Measurements from ENCODE around the gene CLTCL1.

Gene CLTCL1

GRCh38 chr22:19193879-19194278, 97.6 kb downstream of the CLTCL1 start:
- no peak for DNase-seq

DNA sequence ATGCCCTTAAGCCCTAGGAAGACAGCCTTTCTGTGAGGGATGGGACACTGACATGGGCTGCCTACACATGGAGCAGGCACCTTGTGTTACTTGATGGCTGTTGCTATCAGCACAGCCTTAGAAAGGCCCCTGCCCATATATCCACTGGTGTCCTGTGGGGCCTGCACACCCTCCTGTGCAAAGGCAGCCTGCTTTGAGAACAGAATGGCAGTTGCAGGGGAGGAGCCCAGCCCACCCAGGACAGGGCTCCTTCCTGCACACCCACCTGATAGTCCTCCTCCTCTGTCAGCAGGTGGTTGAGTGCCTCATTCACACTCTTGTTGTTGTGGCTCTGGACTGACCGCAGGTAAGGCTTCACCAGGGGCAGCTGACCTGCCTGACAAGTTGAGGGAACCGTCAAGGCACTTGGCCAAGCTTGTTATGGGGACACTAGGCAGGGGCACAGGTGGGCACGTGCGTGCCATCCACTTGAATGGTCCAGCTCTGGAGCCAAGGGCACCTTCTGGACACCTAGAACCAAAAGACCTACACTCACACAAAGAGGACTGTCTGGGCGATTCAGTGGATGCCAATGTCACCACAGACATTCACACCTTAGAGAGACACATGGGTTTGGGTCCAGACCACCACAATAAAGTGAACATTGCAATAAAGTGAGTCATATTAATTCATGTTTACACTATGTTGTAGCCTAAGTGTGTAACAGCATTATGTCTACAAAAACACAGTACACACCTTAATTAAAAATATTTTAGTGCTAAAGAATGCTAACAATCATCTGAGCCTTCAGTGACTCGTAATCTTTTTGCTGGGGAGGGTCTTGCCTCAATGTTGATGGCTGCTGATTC, 103.6 kb downstream of the CLTCL1 start:
- no peak for DNase-seq

DNA sequence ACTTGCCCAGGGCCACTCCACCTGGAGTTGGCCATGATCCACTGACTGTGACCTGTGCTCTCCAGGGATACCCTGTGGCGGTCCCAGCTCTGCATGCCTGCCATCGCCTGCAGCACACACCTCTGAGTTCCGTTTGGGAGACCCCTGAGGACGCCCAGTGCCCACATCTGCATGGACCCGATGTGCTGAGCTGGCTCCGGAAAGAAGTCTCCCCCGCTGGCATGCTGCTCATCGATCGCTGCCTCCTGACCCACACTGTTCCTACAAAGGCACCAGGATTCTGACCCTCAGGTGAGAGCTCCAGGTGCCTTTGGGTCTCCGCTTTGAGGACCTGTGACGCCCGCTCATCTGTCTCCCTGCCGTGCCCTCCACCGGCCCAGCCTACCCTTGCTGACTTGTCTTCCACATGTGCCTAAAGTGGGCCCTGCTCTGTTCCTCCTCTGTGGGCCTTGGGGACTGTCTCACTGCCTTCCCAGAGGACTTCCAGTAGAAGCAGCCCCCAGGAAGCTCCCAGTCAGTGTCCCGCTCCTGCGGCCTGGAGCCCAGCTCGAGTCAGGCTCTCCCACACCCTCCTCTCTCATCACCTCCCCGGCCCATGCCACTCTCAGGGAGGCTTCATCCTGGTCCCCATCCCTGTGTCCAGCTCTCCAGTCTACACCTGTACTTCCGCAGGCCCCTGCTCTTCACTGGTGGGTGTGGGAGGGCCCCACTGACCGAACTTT, 107.1 kb downstream of the CLTCL1 start:
- DNase-seq: no peak

DNA sequence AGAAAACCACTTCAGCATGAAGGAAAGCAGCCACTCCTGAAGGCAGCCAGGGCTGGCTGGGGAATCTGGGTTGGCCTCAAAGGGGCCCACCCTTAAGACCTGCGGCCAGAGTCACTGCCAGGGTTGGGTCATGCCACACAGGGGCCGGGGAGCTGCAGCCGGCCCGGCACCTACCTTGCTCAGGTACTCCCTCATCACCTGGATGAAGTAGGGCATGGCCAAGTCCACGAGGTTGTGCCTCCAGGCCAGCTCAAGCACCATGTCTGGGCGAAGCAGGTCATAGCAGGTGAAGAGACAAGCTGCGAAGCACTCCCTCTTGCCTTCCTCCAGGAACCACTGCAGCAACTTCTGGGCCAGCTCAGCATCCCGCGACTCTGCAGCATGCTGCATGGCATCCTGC, 108.3 kb downstream of the CLTCL1 start:
- DNase-seq: no peak

DNA sequence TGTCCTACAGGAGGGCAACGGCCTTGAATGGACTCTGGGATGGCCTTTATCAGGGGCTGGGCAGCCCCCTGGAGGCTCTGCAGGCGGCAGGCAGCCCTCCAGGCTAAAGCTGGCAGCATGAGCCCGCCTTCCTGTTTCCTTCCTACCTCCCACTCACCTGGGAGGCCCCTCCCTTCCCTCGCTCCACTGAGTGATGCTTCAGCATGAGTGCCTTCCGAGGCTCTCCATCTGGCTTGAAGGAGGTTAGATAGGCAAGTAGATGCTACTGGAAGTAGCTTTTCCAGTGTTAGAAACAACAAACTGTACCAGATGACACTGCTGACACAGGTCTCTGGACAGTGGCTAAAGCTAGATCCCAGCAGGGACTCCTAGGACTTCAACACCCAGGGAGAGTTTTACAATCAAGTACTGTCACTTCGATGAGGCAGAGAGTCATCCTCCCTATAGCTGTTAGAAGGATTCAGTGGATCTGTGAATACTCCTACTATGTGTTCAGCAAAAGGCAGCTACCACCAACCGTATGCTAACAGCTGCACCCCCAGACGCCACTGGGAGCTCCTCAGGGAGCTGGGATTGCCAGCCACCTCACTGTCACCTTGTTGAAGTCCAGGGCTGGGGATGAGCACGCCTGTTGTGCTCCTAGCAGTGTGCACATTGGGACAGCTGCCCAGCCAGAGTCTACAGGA, 108.9 kb downstream of the CLTCL1 start:
- DNase-seq: no peak

GRCh38 chr22:19181786-19182471, 109.6 kb downstream of the CLTCL1 start:
- no peak for DNase-seq

DNA sequence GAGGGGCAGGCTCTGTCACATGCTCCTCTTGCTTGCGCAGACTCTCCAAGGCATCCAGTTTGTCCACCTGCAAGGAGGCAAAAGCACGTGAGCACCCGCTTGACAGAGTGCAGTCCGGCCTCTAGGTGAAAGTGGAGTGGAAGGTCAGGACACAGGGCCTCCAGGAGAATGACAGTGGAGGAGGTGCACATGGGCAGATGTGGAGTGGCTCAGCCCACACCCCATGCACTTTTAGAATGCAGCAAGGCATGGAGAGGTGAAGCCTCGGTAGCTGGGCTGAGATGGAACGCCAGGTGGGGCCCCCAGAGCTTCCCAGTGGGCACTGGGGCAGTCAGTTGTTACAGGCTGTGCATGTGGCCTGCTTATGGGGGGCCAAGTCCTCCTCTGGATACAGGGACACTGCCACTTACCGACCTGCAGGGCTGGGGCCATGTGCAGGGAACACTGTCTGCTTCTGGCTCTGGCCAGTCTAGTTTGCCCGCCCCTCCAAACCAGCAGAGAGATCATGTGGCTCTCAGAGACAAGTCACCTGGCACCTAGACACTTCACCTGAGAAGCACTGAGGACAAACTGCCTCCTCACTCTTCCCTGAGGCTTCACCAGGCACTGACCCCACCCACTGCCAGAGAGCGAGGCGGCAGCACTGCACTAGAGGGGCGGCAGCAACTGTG, 110.6 kb downstream of the CLTCL1 start:
- no peak for DNase-seq

DNA sequence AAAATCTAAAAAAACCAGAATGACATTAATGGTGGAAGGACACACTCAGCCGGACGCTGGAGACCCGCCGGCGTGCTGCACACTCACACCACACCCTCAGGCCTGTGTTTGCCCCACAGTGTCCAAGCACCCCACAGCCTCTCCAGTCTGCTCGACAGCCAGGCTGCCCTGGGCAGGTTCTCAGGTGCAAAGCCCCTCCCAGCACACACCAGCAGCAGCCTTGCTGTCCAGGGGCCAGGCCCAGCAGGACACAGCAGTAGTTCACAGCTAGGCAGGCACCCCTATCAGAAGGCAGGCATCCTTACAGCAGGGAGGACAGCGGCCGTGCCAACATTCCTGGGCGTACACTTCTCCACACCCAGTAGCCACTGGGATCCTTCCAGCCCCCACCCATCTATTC, 111.3 kb downstream of the CLTCL1 start:
- DNase-seq: no peak

GRCh38 chr22:19179497-19180048, 111.9 kb downstream of the CLTCL1 start:
- no peak for DNase-seq

DNA sequence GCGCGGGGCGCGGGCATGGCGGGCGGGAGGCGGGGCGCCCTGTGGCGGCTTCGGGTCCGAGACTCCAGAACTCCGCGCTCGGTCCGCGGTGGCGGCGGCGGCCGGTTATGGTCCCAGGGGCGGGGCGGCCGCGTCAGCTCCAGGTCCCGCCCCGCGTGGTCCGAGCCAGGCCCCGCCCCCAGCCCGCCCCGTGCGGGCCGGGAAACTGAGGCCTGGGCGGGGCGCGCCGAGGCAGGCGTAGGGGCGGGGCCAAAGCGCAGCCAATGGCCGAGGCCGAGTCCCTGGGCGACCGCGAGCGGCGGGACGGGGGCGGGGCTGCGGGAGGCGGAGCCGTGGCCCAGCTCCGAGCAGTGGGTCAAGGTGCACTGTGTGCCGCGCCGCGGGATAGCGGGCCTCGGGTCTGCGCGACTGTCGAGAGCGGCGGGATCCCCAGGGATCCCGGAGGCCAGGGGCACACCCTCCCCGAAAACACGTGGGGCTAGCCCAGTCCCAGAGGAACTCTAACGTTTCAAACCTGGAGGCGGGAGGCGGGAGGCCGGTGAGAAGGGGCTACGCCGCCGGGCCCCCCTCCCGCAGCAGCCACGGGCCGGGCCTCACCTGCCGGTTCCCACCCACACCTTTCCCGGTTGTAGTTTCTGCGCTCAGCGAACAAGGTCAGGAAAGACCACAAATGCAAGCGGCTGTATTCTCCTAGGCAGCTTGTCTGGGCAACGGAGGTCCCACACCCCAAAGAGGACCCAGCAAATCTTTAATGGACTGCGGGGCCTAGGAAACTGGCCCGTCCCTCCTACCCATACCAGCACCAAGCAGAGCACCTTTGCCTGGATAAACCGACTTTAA, 112.6 kb downstream of the CLTCL1 start, which contains the start of gene SLC25A1:
SLC25A1 (minus strand) TSS at position 80 of the 840 bp plus-strand sequence; CDS start at position 17, 63 bp downstream.
- peak; percentile 0 for DNase-seq

- DNase-seq: no peak
Observed at GRCh38 chr22:19178065-19178656, 113.4 kb downstream of the CLTCL1 start.

GRCh38 chr22:19177164-19178064, 114.1 kb downstream of the CLTCL1 start:
- DNase-seq: no peak

DNA sequence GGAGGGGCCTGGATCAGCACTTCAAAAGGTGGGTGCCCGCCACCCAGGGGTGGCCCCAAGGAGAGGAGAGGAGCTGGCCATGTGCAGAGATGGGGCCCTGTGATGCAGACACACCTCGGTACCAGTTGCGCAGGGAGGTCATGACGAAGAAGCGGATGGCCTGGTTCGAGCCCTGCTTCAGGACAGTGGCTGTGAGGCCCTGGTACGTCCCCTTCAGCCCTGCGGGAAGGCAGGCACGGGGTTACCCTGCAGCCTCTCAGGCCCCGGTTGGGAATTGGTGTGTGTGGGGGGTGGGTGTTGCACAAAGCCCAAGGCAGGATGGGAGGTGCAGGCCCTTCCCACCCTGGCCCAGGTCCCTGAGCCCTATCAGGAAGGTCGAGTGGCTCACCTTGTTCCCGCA, 114.8 kb downstream of the CLTCL1 start:
- no peak for DNase-seq

DNA sequence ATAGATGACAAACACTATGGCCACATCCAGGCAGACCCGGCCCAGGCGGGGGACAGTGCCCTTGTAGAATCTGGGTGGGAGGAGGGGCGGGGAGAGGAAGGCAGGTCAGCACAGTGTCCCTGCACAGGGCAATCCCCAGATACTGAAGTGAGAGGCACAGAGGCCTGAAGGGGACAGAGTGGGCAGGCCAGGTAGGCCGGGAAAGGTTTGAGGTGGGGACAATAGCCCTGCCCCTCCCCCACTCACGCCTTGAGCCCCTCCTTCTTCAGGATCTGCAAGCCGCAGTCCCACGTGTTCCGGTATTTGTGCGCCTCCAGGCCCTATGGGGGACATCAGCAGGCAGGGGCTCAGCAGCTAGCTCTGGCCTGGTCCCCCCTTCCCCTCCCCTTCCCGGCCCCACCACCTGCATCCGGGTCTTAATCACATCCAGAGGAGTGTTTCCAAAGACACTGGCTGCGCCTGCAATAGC, 115.3 kb downstream of the CLTCL1 start:
- DNase-seq: no peak

DNA sequence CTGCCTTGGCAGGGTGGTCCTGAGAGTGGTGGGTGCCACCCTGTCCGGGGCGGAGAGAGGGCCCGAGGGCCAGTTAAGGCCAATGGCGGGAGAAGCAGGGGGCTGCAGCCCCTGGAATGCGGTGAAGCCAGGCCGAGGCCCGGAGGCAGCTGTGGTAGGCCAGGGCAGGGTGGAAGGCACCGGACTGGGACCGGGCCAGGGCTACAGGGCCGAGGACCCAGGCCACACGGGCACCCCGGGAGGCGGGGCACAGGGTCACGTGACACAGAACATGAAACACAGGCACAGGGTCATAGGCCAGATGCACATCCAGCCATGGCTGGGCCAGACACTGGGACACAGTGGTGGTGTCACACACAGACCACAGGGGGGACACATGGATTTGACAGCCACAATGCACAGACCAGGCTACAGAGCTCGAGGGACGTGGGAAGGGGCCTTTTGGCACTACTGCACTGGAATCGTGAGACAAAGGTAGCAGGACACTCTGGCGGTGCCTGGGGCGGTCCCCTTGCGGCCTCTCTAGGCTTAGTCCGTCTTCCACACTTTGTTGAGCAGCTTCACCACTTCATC, 115.8 kb downstream of the CLTCL1 start:
- no peak for DNase-seq

GRCh38 chr22:19175026-19175601, 116.4 kb downstream of the CLTCL1 start:
- DNase-seq: no peak

- no peak for DNase-seq
Observed at GRCh38 chr22:19174106-19175025, 117.2 kb downstream of the CLTCL1 start.

Data from NCI-H1417 treated with DMSO at 0.1 percent for 48 hours (cell line).